AG04449 (cell line): ENCODE results near the gene RGS9.
"Not testable (repeated sequence)": the region's sequence is repeated elsewhere in the genome, so short reads cannot be mapped to it uniquely, and the experiment has no call there.

Experiments used
- CTCF ChIA-PET: fragments of 350-600 bp; formaldehyde crosslinking; extraction: SDS; loops from one replicate; lab custom pipeline; 2021; ENCODE audit warnings: antibody characterized with exemption; lab: Yijun Ruan, JAX
- POLR2A ChIA-PET: fragments of 400-600, 350-600 bp; formaldehyde crosslinking; extraction: SDS; loops from one replicate; lab custom pipeline; 2020; ENCODE audit warnings: antibody characterized with exemption, inconsistent platforms; lab: Yijun Ruan, JAX
- DNase-seq: peaks from one replicate; pipeline ENCODE4 v3.0.0-alpha.2; 2010; ENCODE audit warnings: low read depth, low spot score
- H3K4me3 ChIP-seq: 2 replicates; pipeline ENCODE4 v1.5.1; 2011; ENCODE audit warnings: low read depth, mild to moderate bottlenecking, control low read depth, low read length
- TF ChIP-seq, protein P1 (sequence below): IDR thresholded peaks from one replicate; pipeline ENCODE4 v1.5.1; 2011; ENCODE audit warnings: mild to moderate bottlenecking, moderate library complexity, low read length, control low read depth, inconsistent platforms; ENCODE audit not compliant: insufficient read depth; ENCODE audit errors: missing control alignments

RGS9 gene

DNA sequence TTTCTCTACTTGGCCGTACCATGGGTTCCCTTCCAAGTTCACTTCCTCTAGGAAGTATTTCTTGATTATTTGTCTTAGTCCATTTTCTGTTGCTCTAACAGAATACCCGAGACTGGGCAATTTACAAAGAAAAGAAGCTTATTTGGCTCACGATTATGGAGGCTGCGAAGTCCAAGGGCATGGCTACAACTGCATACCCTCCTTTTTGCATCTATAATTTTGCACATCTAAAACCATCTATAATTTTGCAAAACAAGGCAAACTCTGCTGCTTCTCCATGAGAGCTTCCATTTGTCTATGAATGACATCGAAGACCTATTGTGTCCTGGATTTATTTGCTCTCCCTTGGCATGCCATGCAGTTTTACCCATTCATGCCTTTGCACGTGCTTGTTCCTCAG lies 27.6 kb upstream of the RGS9 start:
- POLR2A ChIA-PET, result no interaction called here

DNA sequence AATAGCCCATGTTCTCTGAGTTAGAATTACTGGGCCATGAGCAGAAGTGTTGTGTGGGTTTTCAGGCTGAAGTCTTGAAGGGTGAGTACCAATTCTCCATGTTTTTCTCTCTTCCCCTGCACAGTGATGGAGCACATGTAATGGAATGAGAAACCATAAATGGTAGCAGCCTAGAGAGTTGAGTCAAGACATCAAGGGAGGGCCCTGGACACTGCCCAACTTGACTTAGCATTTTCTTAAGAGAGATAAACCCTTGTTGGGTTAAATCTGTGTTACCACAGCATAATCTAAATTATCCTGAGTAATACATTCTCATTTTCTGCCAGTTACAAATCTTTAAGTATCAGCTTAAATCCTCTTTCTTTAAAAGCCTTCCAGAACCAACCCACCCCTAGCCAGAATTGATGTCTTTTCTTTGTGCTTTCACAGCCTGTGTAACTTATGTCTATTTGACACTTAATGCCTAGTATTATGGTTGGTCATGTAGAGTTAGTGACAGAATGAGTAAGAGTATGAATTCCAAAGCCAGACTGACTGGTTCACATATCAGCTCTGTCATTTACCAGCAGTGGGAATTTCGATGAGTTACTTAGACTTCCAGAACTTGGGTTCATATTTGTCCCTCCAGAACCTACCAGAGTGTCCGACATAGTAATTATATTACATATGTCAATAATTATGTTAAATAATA lies 27.0 kb upstream of the RGS9 start:
- DNase-seq, result no peak
- TF ChIP-seq, protein P1, sequence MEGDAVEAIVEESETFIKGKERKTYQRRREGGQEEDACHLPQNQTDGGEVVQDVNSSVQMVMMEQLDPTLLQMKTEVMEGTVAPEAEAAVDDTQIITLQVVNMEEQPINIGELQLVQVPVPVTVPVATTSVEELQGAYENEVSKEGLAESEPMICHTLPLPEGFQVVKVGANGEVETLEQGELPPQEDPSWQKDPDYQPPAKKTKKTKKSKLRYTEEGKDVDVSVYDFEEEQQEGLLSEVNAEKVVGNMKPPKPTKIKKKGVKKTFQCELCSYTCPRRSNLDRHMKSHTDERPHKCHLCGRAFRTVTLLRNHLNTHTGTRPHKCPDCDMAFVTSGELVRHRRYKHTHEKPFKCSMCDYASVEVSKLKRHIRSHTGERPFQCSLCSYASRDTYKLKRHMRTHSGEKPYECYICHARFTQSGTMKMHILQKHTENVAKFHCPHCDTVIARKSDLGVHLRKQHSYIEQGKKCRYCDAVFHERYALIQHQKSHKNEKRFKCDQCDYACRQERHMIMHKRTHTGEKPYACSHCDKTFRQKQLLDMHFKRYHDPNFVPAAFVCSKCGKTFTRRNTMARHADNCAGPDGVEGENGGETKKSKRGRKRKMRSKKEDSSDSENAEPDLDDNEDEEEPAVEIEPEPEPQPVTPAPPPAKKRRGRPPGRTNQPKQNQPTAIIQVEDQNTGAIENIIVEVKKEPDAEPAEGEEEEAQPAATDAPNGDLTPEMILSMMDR, result no peak
- H3K4me3 ChIP-seq, result no peak overlapping the region
- ChIA-PET CTCF (interaction anchor here (1.3 to 3.2 kb wide), 3 partner anchors 11 to 55 kb away, joined by 3 to 25 read pairs (median 9); partner anchors contain the start of gene RGS9), POLR2A (no interaction called here)

More for the DNA sequence above, 27.6 kb upstream of the RGS9 start:
- CTCF ChIA-PET, result interaction anchor here (1.3 to 3.2 kb wide), 3 partner anchors 10 to 56 kb away, joined by 3 to 25 read pairs (median 9); partner anchors contain the start of gene RGS9
- TF ChIP-seq, protein P1, result no peak
- DNase-seq, result no peak
- no peak overlapping the region for H3K4me3 ChIP-seq

DNA sequence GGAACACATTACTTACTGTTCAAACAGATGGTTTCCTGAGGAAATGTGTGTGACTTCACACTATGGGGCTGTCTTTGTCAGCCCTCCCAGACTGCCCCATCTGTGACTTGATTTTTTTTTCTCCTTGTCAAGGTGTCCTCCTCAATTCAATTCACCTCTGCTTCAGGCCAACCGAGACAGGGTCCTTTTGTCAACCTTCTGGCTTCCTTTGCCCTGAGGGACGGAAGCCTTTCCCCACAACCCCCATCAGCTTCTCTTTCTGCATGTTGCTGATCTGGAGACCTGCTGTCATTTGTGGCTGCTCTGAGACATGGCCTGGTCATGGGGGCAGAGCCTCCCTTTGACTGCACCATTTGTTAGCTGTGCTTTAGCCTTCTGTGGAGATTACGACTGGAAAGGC lies 21.3 kb upstream of the RGS9 start:
- ChIA-PET POLR2A (no interaction called here), CTCF (interaction anchor here (1.2 to 3.1 kb wide), 3 partner anchors 15 to 19 kb away, joined by 3 to 14 read pairs (median 4); no protein-coding TSS in a partner anchor)
- TF ChIP-seq, protein P1, result no peak
- no peak overlapping the region for H3K4me3 ChIP-seq
- no peak for DNase-seq

DNA sequence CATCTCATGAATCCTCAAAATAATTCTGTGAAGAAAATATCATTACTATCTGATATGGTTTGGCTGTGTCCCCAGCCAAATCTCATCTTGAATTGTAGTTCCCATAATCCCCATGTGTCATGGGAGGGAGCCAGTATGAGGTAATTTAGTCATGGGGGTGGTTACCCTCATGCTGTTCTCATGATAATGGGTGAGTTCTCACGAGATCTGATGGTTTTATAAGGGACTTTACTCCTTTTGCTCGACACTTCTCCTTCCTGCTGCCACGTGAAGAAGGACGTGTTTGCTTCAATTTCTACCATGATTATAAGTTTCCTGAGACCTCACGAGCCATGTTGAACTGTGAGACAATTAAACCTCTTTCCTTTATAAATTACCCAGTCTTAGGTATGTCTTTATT lies 20.7 kb upstream of the RGS9 start:
- CTCF ChIA-PET, result interaction anchor here (1.2 to 3.5 kb wide), 2 partner anchors 16 to 18 kb away, joined by 4 to 22 read pairs; no protein-coding TSS in a partner anchor
- DNase-seq, POLR2A ChIA-PET, H3K4me3 ChIP-seq: not testable (repeated sequence)

DNA sequence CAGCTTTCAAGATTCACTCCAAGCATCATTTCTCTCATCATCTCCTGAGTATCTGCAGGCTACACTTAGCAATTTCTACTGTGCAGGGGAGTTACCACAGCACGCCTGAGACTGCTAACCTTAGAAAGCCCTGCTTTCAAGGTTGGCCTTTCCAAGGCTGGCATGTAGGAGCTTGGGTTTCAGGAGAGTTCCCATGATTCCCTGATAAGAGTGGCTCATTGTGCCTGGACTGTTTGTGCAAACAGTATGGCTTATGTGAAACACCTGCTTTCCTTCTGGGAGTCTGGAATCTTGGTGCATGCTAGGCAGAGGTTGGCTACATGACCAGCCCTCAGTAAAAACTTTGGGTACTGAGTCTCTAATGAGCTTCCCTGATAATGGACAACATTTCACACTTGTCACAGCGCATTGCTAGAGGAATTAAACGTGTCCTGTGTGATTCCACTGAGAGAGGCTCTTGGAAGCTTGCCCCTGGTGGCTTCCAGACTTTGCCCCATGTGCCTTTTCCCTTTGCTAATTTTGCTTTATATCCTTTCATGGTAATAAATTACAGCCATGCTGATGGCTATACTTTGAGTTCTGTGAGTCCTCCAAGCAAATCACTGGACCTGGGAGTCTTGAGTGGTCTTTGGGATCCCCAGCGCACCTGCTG lies 19.7 kb upstream of the RGS9 start:
- TF ChIP-seq, protein P1, result no peak
- CTCF ChIA-PET, result interaction anchor here (1.0 to 3.5 kb wide), 4 partner anchors 17 to 83 kb away, joined by 3 to 22 read pairs (median 6); partner anchors contain the start of gene RGS9
- H3K4me3 ChIP-seq, result no peak overlapping the region
- POLR2A ChIA-PET, result no interaction called here
- no peak for DNase-seq

DNA sequence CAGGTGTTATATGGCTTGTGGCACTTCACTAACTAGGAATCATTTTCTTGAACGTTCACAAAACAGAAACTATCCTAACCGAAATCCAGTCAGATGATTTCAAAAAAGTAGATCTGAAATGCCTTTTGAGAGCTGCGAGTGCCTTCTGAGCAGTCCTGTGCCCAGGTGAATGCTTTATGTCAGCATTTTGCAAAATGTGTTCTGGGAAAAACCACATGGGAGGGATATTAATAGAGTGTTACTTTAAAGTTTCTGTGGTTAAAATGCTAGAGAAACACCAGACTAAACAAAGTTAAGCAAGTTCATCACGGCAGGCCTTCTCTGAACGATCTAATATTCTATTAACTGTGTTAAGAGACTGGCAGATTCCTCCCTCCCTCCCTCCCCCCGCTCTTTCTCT lies 15.8 kb upstream of the RGS9 start:
- TF ChIP-seq, protein P1, result no peak
- no peak for DNase-seq
- POLR2A ChIA-PET, result no interaction called here
- CTCF ChIA-PET, result interaction anchor here (0.7 to 1.5 kb wide), 3 partner anchors 13 to 21 kb away, joined by 3 to 5 read pairs (median 5); partner anchors contain the start of gene RGS9
- no peak overlapping the region for H3K4me3 ChIP-seq
